HepG2 (cell line): ENCODE data around the gene NMBR. TPM values are rescaled to one million over a fixed set of nuclear protein-coding genes. Genes with fewer than 3 reads are reported as not detected.

Experiments used
- ATAC-seq: fragments of 200-7000 bp; cut with Tn5 transposase; 3 replicates; pipeline ENCODE4 v1.9.1; 2020; ENCODE audit warnings: mild to moderate bottlenecking, moderate library complexity
- BruUV-seq: library from RNA; stranded (reverse); fragments of 400-500 nt; replicated peaks from 2 replicates; lab custom pipeline; 2021; lab: Mats Ljungman, UMichigan
- CTCF ChIA-PET: fragments of 300-600 bp; formaldehyde crosslinking; extraction: SDS; loops from one replicate; lab custom pipeline; 2021; ENCODE audit warnings: low total read pairs, inconsistent platforms, low intra/inter-chr PET ratio; lab: Yijun Ruan, JAX
- POLR2A ChIA-PET: fragments of 350-600 bp; sonication (Branson Sonifier 250); formaldehyde crosslinking; loops from one replicate; lab custom pipeline; 2020; ENCODE audit warnings: antibody characterized with exemption, inconsistent platforms; lab: Yijun Ruan, JAX
- DNase-seq: peaks from one replicate; pipeline ENCODE4 v3.0.0-alpha.2; 2015; ENCODE audit warnings: low spot score
- FAIRE-seq: peaks from 3 replicates; lab custom pipeline; 2011; peaks lifted over from hg19 to GRCh38; lab: Jason Lieb, UNC
- H2AFZ ChIP-seq: one replicate; pipeline ENCODE4 v1.6.1; 2011; ENCODE audit warnings: low read length, inconsistent platforms
- H3K27ac ChIP-seq: fragments of 300-600 bp; 3 replicates; pipeline ENCODE4 v1.8.0; 2011; ENCODE audit warnings: mixed run types, mild to moderate bottlenecking, mixed read lengths, low read length, inconsistent platforms; ENCODE audit not compliant: insufficient read depth; ENCODE audit errors: extremely low read length
- H3K27me3 ChIP-seq, 2 experiments: fragments of 200-600 bp in 1 of 2; 2 replicates in 1 of 2; 3 replicates in 1 of 2; pipeline versions ENCODE4 v1.6.0 to v1.8.0; 2011; ENCODE audit warnings: low read length in 2 of 2, mild to moderate bottlenecking in 2 of 2, moderate library complexity in 2 of 2, inconsistent platforms in 1 of 2; ENCODE audit not compliant: insufficient read depth in 2 of 2, control insufficient read depth in 1 of 2
- H3K36me3 ChIP-seq, 2 experiments: fragments of 200-600 bp in 1 of 2; replicated peaks in 1 of 2; 2 replicates in 1 of 2; 3 replicates in 1 of 2; pipeline versions ENCODE4 v1.5.1 to v1.8.0; 2011; ENCODE audit warnings: low read length in 2 of 2, inconsistent platforms in 1 of 2; ENCODE audit not compliant: insufficient read depth in 2 of 2, control insufficient read depth in 1 of 2
- H3K4me1 ChIP-seq: 2 replicates; pipeline ENCODE4 v1.5.1; 2012; ENCODE audit warnings: low read length, inconsistent platforms; ENCODE audit not compliant: insufficient read depth
- H3K4me2 ChIP-seq: 2 replicates; pipeline ENCODE4 v1.6.0; 2011; ENCODE audit warnings: low read depth, low read length, inconsistent platforms
- H3K4me3 ChIP-seq, 3 experiments: fragments of 200-600 bp in 1 of 3; sonication (generic), shearing (Covaris generic) in 1 of 3; replicated peaks in 1 of 3; 2 replicates each; pipeline ENCODE4 v1.5.1; 2011 to 2016; ENCODE audit warnings: low read length in 3 of 3, inconsistent platforms in 2 of 3, low read depth in 2 of 3, mild to moderate bottlenecking in 2 of 3, control low read depth in 1 of 3, mixed read lengths in 1 of 3; ENCODE audit not compliant: insufficient read depth in 1 of 3
- H3K79me2 ChIP-seq: one replicate; pipeline ENCODE4 v1.6.1; 2011; ENCODE audit warnings: low read length, inconsistent platforms; ENCODE audit not compliant: insufficient read depth
- H3K9ac ChIP-seq: 2 replicates; pipeline ENCODE4 v1.6.0; 2011; ENCODE audit warnings: mild to moderate bottlenecking, low read depth, low read length, inconsistent platforms; ENCODE audit not compliant: insufficient read depth
- H3K9me3 ChIP-seq: 2 replicates; pipeline ENCODE4 v1.5.1; 2012; ENCODE audit warnings: mild to moderate bottlenecking, low read length
- H4K20me1 ChIP-seq: 2 replicates; pipeline ENCODE4 v1.6.0; 2011; ENCODE audit warnings: inconsistent platforms, mild to moderate bottlenecking, low read length, moderate library complexity; ENCODE audit not compliant: insufficient read depth
- CEBPG ChIP-seq: IDR thresholded peaks from 2 replicates; pipeline ENCODE4 v1.6.1; 2016
- ESRRA ChIP-seq: sonication (generic); formaldehyde crosslinking; IDR thresholded peaks from 2 replicates; pipeline ENCODE4 v1.5.1; 2020; ENCODE audit warnings: mild to moderate bottlenecking, low read depth, missing genetic modification reagents
- FOSL2 ChIP-seq: sonication (generic); formaldehyde crosslinking; IDR thresholded peaks from 2 replicates; pipeline ENCODE4 v1.4.0; 2020; ENCODE audit warnings: missing genetic modification reagents
- FOXA3 ChIP-seq: IDR thresholded peaks from 2 replicates; pipeline ENCODE4 v1.6.1; 2016; ENCODE audit warnings: missing genetic modification reagents, missing compliant biosample characterization
- GFI1 ChIP-seq: sonication (generic); formaldehyde crosslinking; IDR thresholded peaks from 2 replicates; pipeline ENCODE4 v1.5.0; 2020; ENCODE audit warnings: missing genetic modification reagents, mild to moderate bottlenecking, borderline replicate concordance
- RAD21 ChIP-seq: fragments of 450-650 bp; formaldehyde crosslinking; IDR thresholded peaks from 2 replicates; pipeline ENCODE4 v1.5.0; 2020; ENCODE audit warnings: mild to moderate bottlenecking
- RFX3 ChIP-seq: IDR thresholded peaks from 2 replicates; pipeline ENCODE4 v1.6.1; 2016; ENCODE audit warnings: missing biosample characterization, missing genetic modification reagents
- SMAD3 ChIP-seq: sonication (generic); formaldehyde crosslinking; IDR thresholded peaks from 2 replicates; pipeline ENCODE4 v1.4.0; 2020; ENCODE audit warnings: missing genetic modification reagents
- SMC3 ChIP-seq: IDR thresholded peaks from 2 replicates; pipeline ENCODE4 v1.6.1; 2011; ENCODE audit warnings: low read length, improper control_type of control experiment
- STAG1 ChIP-seq: sonication (generic); formaldehyde crosslinking; IDR thresholded peaks from 2 replicates; pipeline ENCODE4 v1.4.0; 2020; ENCODE audit warnings: missing genetic modification reagents
- ZFP36 ChIP-seq: fragments of 150-350 bp; IDR thresholded peaks from 2 replicates; pipeline ENCODE4 v1.6.1; 2018; ENCODE audit warnings: borderline replicate concordance, low read length, low read depth; ENCODE audit not compliant: partially characterized antibody
- ZNF124 ChIP-seq: sonication (generic); formaldehyde crosslinking; IDR thresholded peaks from 2 replicates; pipeline ENCODE4 v1.4.0; 2020; ENCODE audit warnings: missing genetic modification reagents
- ZNF234 ChIP-seq: sonication (generic); formaldehyde crosslinking; conservative IDR thresholded peaks from 2 replicates; pipeline ENCODE4 v1.5.1; 2020; ENCODE audit warnings: mild to moderate bottlenecking, missing genetic modification reagents
- ZNF24 ChIP-seq: fragments of 450-650 bp; IDR thresholded peaks from 2 replicates; pipeline ENCODE4 v1.6.1; 2017; ENCODE audit warnings: antibody characterized with exemption, mild to moderate bottlenecking
- WGBS: methylation state at CpG from one replicate; pipeline ENCODE4 v1.1.6; 2017; ENCODE audit warnings: low lambda C conversion rate; 5-methylcytosine and 5-hydroxymethylcytosine counted together
- in situ Hi-C: cut with HindIII; loops from 2 replicates; pipeline ENCODE4 v1.10.0; 2017; ENCODE audit warnings: low pct_unique_long_range_greater_than_20kb; ENCODE audit not compliant: extremely low pct_ligation_motif_present
- intact Hi-C: fragments of 100-400 bp; cut with micrococcal nuclease; formaldehyde crosslinking; loops from one replicate; pipeline ENCODE4 v1.10.0; 2022; ENCODE audit not compliant: unreplicated experiment
- polyA plus RNA-seq, 8 experiments: library from polyadenylated mRNA; depleted of rRNA in 3 of 8; stranded (reverse) in 7 of 8; unstranded in 1 of 8; fragments of >200 nt; fragmentation: Illumina TruSeq in 4 of 8; extraction: Trizol in 4 of 8; gene quantifications; 2 replicates each; pipeline versions ENCODE4 v1.2.1 to v1.2.3, GENCODE V29; 2011 to 2016; ENCODE audit warnings: low read depth in 4 of 8, missing spikeins in 1 of 8, mixed read lengths in 1 of 8; ENCODE audit not compliant: insufficient read depth in 1 of 8
- total RNA-seq, 5 experiments: library from RNA; depleted of rRNA; stranded (reverse); fragments of >200 nt; fragmentation: Illumina TruSeq; extraction: Trizol; gene quantifications; 2 replicates each; pipeline ENCODE4 v1.2.3, GENCODE V29; 2016; ENCODE audit warnings: low read depth in 1 of 5
- TF ChIP-seq, protein P1 (sequence below): sonication (generic); formaldehyde crosslinking; IDR thresholded peaks from 2 replicates; pipeline ENCODE4 v1.5.0; 2020; ENCODE audit warnings: mild to moderate bottlenecking, missing genetic modification reagents, moderate library complexity
- TF ChIP-seq, protein P2 (sequence below): IDR thresholded peaks from 2 replicates; pipeline ENCODE4 v1.6.1; 2016; ENCODE audit warnings: low read depth
- TF ChIP-seq, protein P3 (sequence below): sonication (generic); formaldehyde crosslinking; IDR thresholded peaks from 2 replicates; pipeline ENCODE4 v1.8.1; 2023; ENCODE audit warnings: mild to moderate bottlenecking, missing genetic modification reagents, borderline replicate concordance
- TF ChIP-seq, protein P4 (sequence below): IDR thresholded peaks from 2 replicates; pipeline ENCODE4 v1.6.1; 2012; ENCODE audit warnings: low read depth, low read length, improper control_type of control experiment
- TF ChIP-seq, protein P5 (sequence below): IDR thresholded peaks from 2 replicates; pipeline ENCODE4 v1.6.1; 2018; ENCODE audit warnings: missing genetic modification reagents

Gene NMBR
- total and polyA plus RNA-seq, 2 of the 13 experiments (the other 11 are each of a cell fraction or from before 2014, with no cell fraction given) = not detected

DNA sequence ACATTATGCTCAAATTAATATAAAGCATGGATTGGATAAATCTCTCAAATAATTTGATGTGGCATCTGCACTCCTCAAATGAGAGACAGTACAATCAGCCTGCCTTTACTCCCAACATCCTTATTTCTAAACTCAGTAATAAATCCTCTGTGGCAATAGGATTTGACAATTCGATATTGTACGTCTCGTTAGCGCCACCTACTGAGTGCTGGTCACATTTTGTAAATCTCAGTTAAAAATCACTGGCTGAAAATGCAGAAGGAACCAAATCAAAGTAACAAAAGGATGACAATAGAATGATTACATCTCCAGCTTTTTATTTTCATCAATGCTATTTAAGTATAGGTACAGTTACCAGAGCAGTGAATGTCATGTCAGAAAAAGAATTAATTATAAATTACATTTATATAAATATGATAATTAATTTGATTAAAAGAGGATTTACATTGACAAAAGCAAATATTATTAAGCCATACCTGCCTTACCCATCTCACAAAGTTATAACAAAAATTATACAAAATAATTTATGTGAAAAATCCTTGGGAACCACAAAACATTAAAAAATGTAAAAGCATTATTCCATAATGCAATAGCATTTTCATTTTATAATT lies 34.4 kb downstream of the NMBR start:
- TF ChIP-seq SMC3 (peak; percentile 39; the same call in 1 of the 2 replicates), ZNF124 (CRISPR knock-in tag) (0 out of 2 replicates have a peak, but pooled peaks have one; percentile 38), FOXA3 (CRISPR knock-in tag) (0 out of 2 replicates have a peak, but pooled peaks have one; percentile 17), RAD21 (CRISPR knock-in tag) (peak; percentile 51; the same call in 1 of the 2 replicates), ESRRA (CRISPR knock-in tag) (no peak), SMAD3 (CRISPR knock-in tag) (0 out of 2 replicates have a peak, but pooled peaks have one; percentile 32), GFI1 (CRISPR knock-in tag) (0 out of 2 replicates have a peak, but pooled peaks have one; percentile 39), FOSL2 (no peak), ZFP36 (peak; percentile 35), ZNF24 (no peak), ZNF234 (CRISPR knock-in tag) (no peak), STAG1 (peak; percentile 89), CEBPG (CRISPR knock-in tag) (peak; percentile 52), RFX3 (CRISPR knock-in tag) (no peak)
- TF ChIP-seq, protein P1, sequence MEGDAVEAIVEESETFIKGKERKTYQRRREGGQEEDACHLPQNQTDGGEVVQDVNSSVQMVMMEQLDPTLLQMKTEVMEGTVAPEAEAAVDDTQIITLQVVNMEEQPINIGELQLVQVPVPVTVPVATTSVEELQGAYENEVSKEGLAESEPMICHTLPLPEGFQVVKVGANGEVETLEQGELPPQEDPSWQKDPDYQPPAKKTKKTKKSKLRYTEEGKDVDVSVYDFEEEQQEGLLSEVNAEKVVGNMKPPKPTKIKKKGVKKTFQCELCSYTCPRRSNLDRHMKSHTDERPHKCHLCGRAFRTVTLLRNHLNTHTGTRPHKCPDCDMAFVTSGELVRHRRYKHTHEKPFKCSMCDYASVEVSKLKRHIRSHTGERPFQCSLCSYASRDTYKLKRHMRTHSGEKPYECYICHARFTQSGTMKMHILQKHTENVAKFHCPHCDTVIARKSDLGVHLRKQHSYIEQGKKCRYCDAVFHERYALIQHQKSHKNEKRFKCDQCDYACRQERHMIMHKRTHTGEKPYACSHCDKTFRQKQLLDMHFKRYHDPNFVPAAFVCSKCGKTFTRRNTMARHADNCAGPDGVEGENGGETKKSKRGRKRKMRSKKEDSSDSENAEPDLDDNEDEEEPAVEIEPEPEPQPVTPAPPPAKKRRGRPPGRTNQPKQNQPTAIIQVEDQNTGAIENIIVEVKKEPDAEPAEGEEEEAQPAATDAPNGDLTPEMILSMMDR = peak; percentile 86
- TF ChIP-seq, protein P2, sequence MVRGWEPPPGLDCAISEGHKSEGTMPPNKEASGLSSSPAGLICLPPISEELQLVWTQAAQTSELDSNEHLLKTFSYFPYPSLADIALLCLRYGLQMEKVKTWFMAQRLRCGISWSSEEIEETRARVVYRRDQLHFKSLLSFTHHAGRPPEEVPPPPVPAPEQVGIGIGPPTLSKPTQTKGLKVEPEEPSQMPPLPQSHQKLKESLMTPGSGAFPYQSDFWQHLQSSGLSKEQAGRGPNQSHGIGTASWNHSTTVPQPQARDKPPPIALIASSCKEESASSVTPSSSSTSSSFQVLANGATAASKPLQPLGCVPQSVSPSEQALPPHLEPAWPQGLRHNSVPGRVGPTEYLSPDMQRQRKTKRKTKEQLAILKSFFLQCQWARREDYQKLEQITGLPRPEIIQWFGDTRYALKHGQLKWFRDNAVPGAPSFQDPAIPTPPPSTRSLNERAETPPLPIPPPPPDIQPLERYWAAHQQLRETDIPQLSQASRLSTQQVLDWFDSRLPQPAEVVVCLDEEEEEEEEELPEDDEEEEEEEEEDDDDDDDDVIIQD = peak; percentile 33; the same call in 1 of the 2 replicates
- TF ChIP-seq, protein P3, sequence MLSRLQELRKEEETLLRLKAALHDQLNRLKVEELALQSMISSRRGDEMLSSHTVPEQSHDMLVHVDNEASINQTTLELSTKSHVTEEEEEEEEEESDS = no peak
- TF ChIP-seq, protein P4, sequence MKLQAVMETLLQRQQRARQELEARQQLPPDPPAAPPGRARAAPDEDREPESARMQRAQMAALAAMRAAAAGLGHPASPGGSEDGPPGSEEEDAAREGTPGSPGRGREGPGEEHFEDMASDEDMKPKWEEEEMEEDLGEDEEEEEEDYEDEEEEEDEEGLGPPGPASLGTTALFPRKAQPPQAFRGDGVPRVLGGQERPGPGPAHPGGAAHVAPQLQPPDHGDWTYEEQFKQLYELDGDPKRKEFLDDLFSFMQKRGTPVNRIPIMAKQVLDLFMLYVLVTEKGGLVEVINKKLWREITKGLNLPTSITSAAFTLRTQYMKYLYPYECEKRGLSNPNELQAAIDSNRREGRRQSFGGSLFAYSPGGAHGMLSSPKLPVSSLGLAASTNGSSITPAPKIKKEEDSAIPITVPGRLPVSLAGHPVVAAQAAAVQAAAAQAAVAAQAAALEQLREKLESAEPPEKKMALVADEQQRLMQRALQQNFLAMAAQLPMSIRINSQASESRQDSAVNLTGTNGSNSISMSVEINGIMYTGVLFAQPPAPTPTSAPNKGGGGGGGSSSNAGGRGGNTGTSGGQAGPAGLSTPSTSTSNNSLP = peak; percentile 58; the same call in 1 of the 2 replicates
- TF ChIP-seq, protein P5, sequence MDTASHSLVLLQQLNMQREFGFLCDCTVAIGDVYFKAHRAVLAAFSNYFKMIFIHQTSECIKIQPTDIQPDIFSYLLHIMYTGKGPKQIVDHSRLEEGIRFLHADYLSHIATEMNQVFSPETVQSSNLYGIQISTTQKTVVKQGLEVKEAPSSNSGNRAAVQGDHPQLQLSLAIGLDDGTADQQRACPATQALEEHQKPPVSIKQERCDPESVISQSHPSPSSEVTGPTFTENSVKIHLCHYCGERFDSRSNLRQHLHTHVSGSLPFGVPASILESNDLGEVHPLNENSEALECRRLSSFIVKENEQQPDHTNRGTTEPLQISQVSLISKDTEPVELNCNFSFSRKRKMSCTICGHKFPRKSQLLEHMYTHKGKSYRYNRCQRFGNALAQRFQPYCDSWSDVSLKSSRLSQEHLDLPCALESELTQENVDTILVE (CRISPR knock-in tag) = 0 out of 2 replicates have a peak, but pooled peaks have one; percentile 54
- intact Hi-C loops (loop anchor here (1.0 kb wide), 2 partner anchors 123 to 435 kb away; no protein-coding TSS in a partner anchor), in situ Hi-C loops (loop anchor here (10.0 kb wide), 1 partner anchor 128 kb away; no protein-coding TSS in a partner anchor)
- H3K9ac ChIP-seq = no peak overlapping the region
- no peaks in the 10 kb centered on the region for H3K4me1 ChIP-seq
- H3K4me2 ChIP-seq = no peak overlapping the region
- H3K36me3 ChIP-seq = no peaks in the 10 kb centered on the region
- POLR2A ChIA-PET = no interaction called here
- BruUV-seq = no TSS peak
- H3K4me3 ChIP-seq = no peak overlapping the region
- no peaks in the 10 kb centered on the region for H4K20me1 ChIP-seq
- under 1% methylated on average over 4 of the region's 4 CpGs for WGBS
- CTCF ChIA-PET = interaction anchor here (1.6 to 3.9 kb wide), 3 partner anchors 123 to 437 kb away, joined by 3 to 30 read pairs (median 16); no protein-coding TSS in a partner anchor
- DNase-seq (peak; percentile 72), FAIRE-seq (peak; percentile 63), ATAC-seq (peak; percentile 56; the same call in 2 of the 3 replicates)
- no peaks in the 10 kb centered on the region for H3K79me2 ChIP-seq
- H3K27ac ChIP-seq = no peak overlapping the region
- H3K27me3 ChIP-seq = no peaks in the 10 kb centered on the region
- H3K9me3 ChIP-seq = no peaks in the 10 kb centered on the region
- H2AFZ ChIP-seq = no peak overlapping the region
